Right ventricle myocardium inferior (tissue), 1 donor: ENCODE results near the gene LHFPL3. TPM values are rescaled to one million over a fixed set of nuclear protein-coding genes. Genes with fewer than 3 reads are reported as not detected.
"Not testable (repeated sequence)": the region's sequence is repeated elsewhere in the genome, so short reads cannot be mapped to it uniquely, and the experiment has no call there.

ENCODE experiments used
- ATAC-seq: fragments of 200-7000 bp; cut with Tn5 transposase; one replicate; pipeline ENCODE4 v1.9.1; 2020; ENCODE audit warnings: mild to moderate bottlenecking, moderate library complexity
- DNase-seq: peaks from one replicate; pipeline ENCODE4 v3.0.0; 2021; ENCODE audit errors: missing footprints
- intact Hi-C: fragments of 100-400 bp; cut with DNase I; formaldehyde crosslinking; loops from one replicate; pipeline ENCODE4 v1.11.0; 2022
- total RNA-seq: library from RNA; stranded (reverse); fragmentation: NEBNext Ultra II Directional; extraction: Animal tissue kit (Norgen Biotek cat#: 25700); gene quantifications from one replicate; pipeline ENCODE4 v1.2.1, GENCODE V29; 2021
- donor health status: DM: no; HTN: yes; CAD: no; lungs with severe emphysema.

Gene LHFPL3
- total RNA-seq, 1 donor from 2014 or later = not detected

- ATAC-seq = no peak
- no peak for DNase-seq
- intact Hi-C loops = no loop called here
Observed at GRCh38 chr7:104652865-104653264, 324.5 kb downstream of the LHFPL3 start.

- ATAC-seq (no peak), DNase-seq (no peak)
- intact Hi-C loops = no loop called here
Observed at GRCh38 chr7:104653825-104654401, 325.5 kb downstream of the LHFPL3 start.

- DNase-seq = no peak
- intact Hi-C loops = no loop called here
- ATAC-seq = no peak
Observed at GRCh38 chr7:104655592-104655991, 327.2 kb downstream of the LHFPL3 start.

GRCh38 chr7:104656467-104656866 lies 328.1 kb downstream of the LHFPL3 start:
- ATAC-seq = no peak
- no peak for DNase-seq
- intact Hi-C loops = no loop called here

- intact Hi-C loops = no loop called here
- no peak for ATAC-seq
- no peak for DNase-seq
Observed at GRCh38 chr7:104657134-104657533, 328.7 kb downstream of the LHFPL3 start.

GRCh38 chr7:104661575-104661974 lies 333.2 kb downstream of the LHFPL3 start:
- intact Hi-C loops = no loop called here
- no peak for DNase-seq
- ATAC-seq = no peak

- intact Hi-C loops = no loop called here
- DNase-seq (no peak), ATAC-seq (no peak)
Observed at GRCh38 chr7:104664648-104665047, 336.2 kb downstream of the LHFPL3 start.

GRCh38 chr7:104677587-104677986 lies 349.2 kb downstream of the LHFPL3 start:
- ATAC-seq = no peak
- intact Hi-C loops = no loop called here
- no peak for DNase-seq

- intact Hi-C loops = no loop called here
- ATAC-seq = no peak
- no peak for DNase-seq
Observed at GRCh38 chr7:104679085-104679484, 350.7 kb downstream of the LHFPL3 start.

GRCh38 chr7:104686286-104686685 lies 357.9 kb downstream of the LHFPL3 start:
- no peak for ATAC-seq
- no peak for DNase-seq
- intact Hi-C loops = no loop called here

- ATAC-seq (no peak), DNase-seq (no peak)
- intact Hi-C loops = no loop called here
Observed at GRCh38 chr7:104694710-104695109, 366.3 kb downstream of the LHFPL3 start.

GRCh38 chr7:104695563-104695962 lies 367.2 kb downstream of the LHFPL3 start:
- ATAC-seq = no peak
- DNase-seq = no peak
- intact Hi-C loops = no loop called here

- DNase-seq = no peak
- intact Hi-C loops = no loop called here
- ATAC-seq = no peak
Observed at GRCh38 chr7:104700336-104700735, 371.9 kb downstream of the LHFPL3 start.

GRCh38 chr7:104721027-104721426 lies 392.6 kb downstream of the LHFPL3 start:
- intact Hi-C loops, ATAC-seq, DNase-seq: not testable (repeated sequence)

- DNase-seq (no peak), ATAC-seq (no peak)
- intact Hi-C loops = no loop called here
Observed at GRCh38 chr7:104723001-104723400, 394.6 kb downstream of the LHFPL3 start.

GRCh38 chr7:104758504-104758903 lies 430.1 kb downstream of the LHFPL3 start:
- ATAC-seq (no peak), DNase-seq (no peak)
- intact Hi-C loops = no loop called here

- intact Hi-C loops = no loop called here
- DNase-seq = no peak
- ATAC-seq = no peak
Observed at GRCh38 chr7:104761892-104762291, 433.5 kb downstream of the LHFPL3 start.

GRCh38 chr7:104767113-104767512 lies 438.7 kb downstream of the LHFPL3 start:
- DNase-seq = no peak
- intact Hi-C loops = no loop called here
- ATAC-seq = no peak

GRCh38 chr7:104767826-104768536 lies 439.6 kb downstream of the LHFPL3 start:
- no peak for DNase-seq
- intact Hi-C loops = no loop called here
- no peak for ATAC-seq

GRCh38 chr7:104772405-104773345 lies 444.3 kb downstream of the LHFPL3 start:
- DNase-seq = no peak
- ATAC-seq = no peak
- intact Hi-C loops = no loop called here
